BLaER1 treated with 17β-estradiol and CSF1 and Interleukin-3, amounts not matched to agents 10 nM and 100 nM (cell line): Measurements from ENCODE around the gene PTPRJ.

Experiments used
- H3K27ac ChIP-seq, 11 experiments: shearing (Covaris generic); formaldehyde crosslinking; 2 replicates each; pipeline ENCODE4 v1.8.1; 2022
- H3K27me3 ChIP-seq, 11 experiments: shearing (Covaris generic); formaldehyde crosslinking; 2 replicates each; pipeline ENCODE4 v1.8.1; 2022
- H3K36me3 ChIP-seq, 11 experiments: shearing (Covaris generic); formaldehyde crosslinking; 2 replicates each; pipeline ENCODE4 v1.8.1; 2022
- H3K4me1 ChIP-seq, 10 experiments: shearing (Covaris generic); formaldehyde crosslinking; 2 replicates each; pipeline ENCODE4 v1.8.1; 2022
- H3K4me2 ChIP-seq, 11 experiments: shearing (Covaris generic); formaldehyde crosslinking; 2 replicates each; pipeline ENCODE4 v1.8.1; 2022
- H3K4me3 ChIP-seq, 10 experiments: shearing (Covaris generic); formaldehyde crosslinking; 2 replicates each; pipeline ENCODE4 v1.8.1; 2022
- H3K9ac ChIP-seq, 11 experiments: shearing (Covaris generic); formaldehyde crosslinking; 2 replicates each; pipeline ENCODE4 v1.8.1; 2022
- H3K9me3 ChIP-seq, 11 experiments: shearing (Covaris generic); formaldehyde crosslinking; replicated peaks in 1 of 11; 2 replicates each; pipeline ENCODE4 v1.8.1; 2022
- H4K20me1 ChIP-seq, 11 experiments: shearing (Covaris generic); formaldehyde crosslinking; 2 replicates each; pipeline ENCODE4 v1.8.1; 2022
- Cebpa-rat ChIP-seq, 11 experiments: shearing (Covaris generic); IDR thresholded peaks; 2 replicates each; pipeline ENCODE4 v1.8.1; 2022

Gene PTPRJ

GRCh38 chr11:47994417-47994816 lies 14.1 kb downstream of the PTPRJ start:
- H4K20me1 ChIP-seq, result peaks cover 0 to 99% (median 76%) of the 10 kb centered on the region in 11 experiments; a peak in 19 of 22 replicates
- TF ChIP-seq Cebpa-rat (IDR thresholded peaks at IDR 0.05), result no peak
- no peak overlapping the region for H3K9ac ChIP-seq
- peaks cover 0 to 68% (median 0%) of the 10 kb centered on the region in 11 experiments; a peak in 9 of 22 replicates for H3K36me3 ChIP-seq
- no peak overlapping the region for H3K4me3 ChIP-seq
- H3K4me2 ChIP-seq, result peak overlapping the region in 6 of 11 experiments; percentile 4 to 99 (median 60); a peak in 8 of 22 replicates
- H3K27me3 ChIP-seq, result no peaks in the 10 kb centered on the region
- H3K27ac ChIP-seq, result no peak overlapping the region
- H3K9me3 ChIP-seq, result no peaks in the 10 kb centered on the region
- H3K4me1 ChIP-seq, result peaks cover 4 to 100% (median 51%) of the 10 kb centered on the region in 10 experiments; a peak in 19 of 20 replicates

GRCh38 chr11:47995360-47995769 lies 15.0 kb downstream of the PTPRJ start:
- Histone ChIP-seq H3K4me2 (peak overlapping the region in 5 of 11 experiments; percentile 7 to 99 (median 97); a peak in 7 of 22 replicates), H3K9me3 (no peaks in the 10 kb centered on the region), H3K4me1 (peaks cover 4 to 100% (median 53%) of the 10 kb centered on the region in 10 experiments; a peak in 19 of 20 replicates), H3K36me3 (peaks cover 0 to 66% (median 0%) of the 10 kb centered on the region in 11 experiments; a peak in 9 of 22 replicates), H3K4me3 (no peak overlapping the region), H3K27me3 (no peaks in the 10 kb centered on the region), H3K27ac (0 out of 22 replicates have a peak overlapping the region, but pooled peaks of 1 of the 11 experiments have one; percentile 0), H3K9ac (no peak overlapping the region), H4K20me1 (peaks cover 0 to 100% (median 86%) of the 10 kb centered on the region in 11 experiments; a peak in 19 of 22 replicates)
- no peak for TF ChIP-seq Cebpa-rat (IDR thresholded peaks at IDR 0.05)

DNA sequence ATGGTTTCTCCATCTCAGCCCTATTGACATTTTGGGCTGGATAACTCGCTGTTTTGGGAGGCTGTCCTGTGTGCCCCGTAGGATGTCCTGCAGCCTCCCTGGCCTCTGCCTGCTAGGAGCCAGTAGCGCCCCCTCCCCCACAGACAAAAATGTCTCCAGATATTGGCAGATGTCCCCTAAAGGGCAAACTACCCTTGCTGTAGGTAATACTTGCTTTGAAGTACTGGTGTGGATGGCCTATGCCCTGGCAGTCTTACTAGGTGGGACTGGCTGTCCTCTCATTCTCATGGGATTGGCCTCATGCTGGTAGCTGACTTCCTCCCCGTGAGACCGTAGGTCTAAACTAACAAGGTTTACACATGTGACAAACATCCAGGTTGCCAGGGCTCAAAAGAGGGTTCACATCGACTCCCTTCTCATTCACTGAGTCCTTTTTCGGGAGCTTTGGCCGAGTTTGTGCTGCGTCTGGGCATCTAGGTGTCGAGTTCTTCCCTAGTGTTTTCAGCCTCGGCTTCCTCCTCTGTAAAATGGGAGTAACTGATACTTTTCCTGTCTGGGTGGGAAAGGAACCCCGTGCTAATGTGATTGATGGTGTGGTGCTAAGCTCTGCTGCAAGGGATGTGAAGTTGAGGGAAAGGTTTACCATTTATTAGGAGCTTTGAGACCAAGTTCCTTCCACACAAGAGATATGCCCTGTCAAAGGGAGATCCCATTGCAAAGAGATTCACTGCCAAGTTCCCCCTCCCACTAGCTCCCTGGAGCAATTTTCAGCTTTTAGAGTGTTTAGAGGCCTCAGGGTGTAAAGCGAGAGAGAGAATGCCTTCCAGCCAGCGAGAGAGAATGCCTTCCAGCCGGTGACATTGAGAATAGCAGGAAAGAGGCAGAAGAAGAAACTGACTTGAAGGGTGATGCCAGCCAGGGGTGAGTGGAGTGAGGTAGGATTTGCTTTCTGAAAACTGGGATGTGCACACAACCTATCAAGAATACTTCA lies 17.0 kb downstream of the PTPRJ start:
- Histone ChIP-seq H3K27ac (no peak overlapping the region), H3K4me3 (no peak overlapping the region), H3K4me2 (peak overlapping the region in 3 of 11 experiments; percentile 97 to 99 (median 99); a peak in 7 of 22 replicates), H3K36me3 (peaks cover 0 to 81% (median 0%) of the 10 kb centered on the region in 11 experiments; a peak in 9 of 22 replicates), H3K9ac (no peak overlapping the region), H3K27me3 (no peaks in the 10 kb centered on the region), H3K4me1 (peaks cover 0 to 100% (median 52%) of the 10 kb centered on the region in 10 experiments; a peak in 14 of 20 replicates), H3K9me3 (no peaks in the 10 kb centered on the region), H4K20me1 (peaks cover 0 to 100% (median 91%) of the 10 kb centered on the region in 11 experiments; a peak in 20 of 22 replicates)
- TF ChIP-seq Cebpa-rat (IDR thresholded peaks at IDR 0.05), result no peak

DNA sequence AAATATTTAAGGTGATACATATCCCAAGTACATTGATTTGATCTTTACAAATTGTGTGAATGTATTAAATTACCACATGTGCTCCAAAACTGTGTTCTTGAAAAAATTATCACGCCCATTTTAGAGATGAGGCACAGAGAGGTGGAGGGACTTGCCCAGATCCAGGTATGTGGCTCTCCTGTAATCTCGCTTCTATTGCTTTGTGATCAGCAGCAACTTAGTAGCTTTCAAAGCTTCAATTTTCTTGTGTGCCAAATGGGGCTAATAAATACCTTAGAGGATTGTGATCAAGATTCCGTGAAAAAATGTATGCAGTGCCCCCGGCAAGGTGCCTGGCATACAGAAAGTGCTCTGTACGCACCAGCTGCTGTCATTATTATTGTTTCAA lies 18.0 kb downstream of the PTPRJ start:
- Histone ChIP-seq H3K36me3 (peaks cover 0 to 81% (median 0%) of the 10 kb centered on the region in 11 experiments; a peak in 8 of 22 replicates), H3K9ac (no peak overlapping the region), H4K20me1 (peaks cover 0 to 100% (median 88%) of the 10 kb centered on the region in 11 experiments; a peak in 20 of 22 replicates), H3K4me3 (no peak overlapping the region), H3K27ac (no peak overlapping the region), H3K27me3 (no peaks in the 10 kb centered on the region), H3K4me1 (peaks cover 0 to 100% (median 49%) of the 10 kb centered on the region in 10 experiments; a peak in 14 of 20 replicates), H3K4me2 (peak overlapping the region in 4 of 11 experiments; percentile 27 to 99 (median 56); a peak in 5 of 22 replicates), H3K9me3 (no peaks in the 10 kb centered on the region)
- TF ChIP-seq Cebpa-rat (IDR thresholded peaks at IDR 0.05), result no peak

DNA sequence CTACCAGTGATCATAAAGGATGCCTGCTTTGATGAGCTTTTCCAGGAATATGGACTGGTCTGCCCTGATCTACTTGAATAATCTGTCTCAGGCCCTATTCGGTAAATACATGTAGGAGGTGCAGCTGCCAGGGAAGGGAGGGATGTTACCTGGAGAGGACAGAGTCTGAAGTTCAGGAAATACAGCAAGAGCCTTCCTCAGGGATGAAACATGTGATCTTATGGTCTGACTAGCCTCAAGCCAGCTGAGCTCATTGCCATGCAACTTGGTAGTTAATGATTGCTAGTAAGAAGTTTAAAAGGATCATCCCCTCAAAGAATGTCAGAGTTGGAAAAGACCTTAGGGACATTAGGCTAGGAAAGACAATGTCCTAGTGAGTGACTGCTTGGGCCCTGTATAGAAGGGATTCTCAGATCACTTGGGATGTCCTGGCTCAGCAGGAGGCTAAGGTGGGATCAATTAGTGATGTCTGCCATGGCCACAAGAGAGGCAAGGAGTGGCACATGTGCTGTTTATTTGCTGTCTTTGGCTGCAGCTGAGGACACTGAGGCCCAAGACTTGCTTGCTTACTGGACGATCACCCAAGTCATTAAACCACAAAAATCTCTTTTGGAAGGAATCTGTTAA lies 18.5 kb downstream of the PTPRJ start:
- peaks cover 0 to 100% (median 49%) of the 10 kb centered on the region in 10 experiments; a peak in 14 of 20 replicates for H3K4me1 ChIP-seq
- H3K27ac ChIP-seq, result no peak overlapping the region; a peak in 1 of 22 replicates
- peak overlapping the region in 1 of 11 experiments; percentile 40; a peak in 1 of 22 replicates for H3K9ac ChIP-seq

DNA sequence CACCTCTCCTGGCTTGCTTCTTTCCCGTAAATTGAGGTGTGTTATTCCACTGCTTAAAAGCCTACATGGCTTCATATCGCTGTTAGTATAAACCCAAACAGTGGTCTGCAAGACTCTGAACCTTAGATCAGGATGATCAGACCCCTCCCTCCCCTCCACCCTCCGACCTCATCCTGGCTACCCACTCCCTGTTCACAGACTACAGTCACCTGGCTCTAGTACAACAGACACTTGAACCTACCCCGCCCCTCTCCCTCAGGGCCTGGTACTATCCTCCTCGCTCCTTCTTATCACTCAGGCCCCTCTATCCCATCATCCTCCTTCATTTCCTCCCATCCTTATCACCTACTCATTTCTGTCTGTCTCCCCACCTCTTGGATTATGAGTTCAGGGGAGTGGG lies 20.1 kb downstream of the PTPRJ start:
- H3K9ac ChIP-seq, result peak overlapping the region in 2 of 11 experiments; percentile 3 to 40; a peak in 2 of 22 replicates
- no peak overlapping the region for H3K27ac ChIP-seq
- no peaks in the 10 kb centered on the region for H3K27me3 ChIP-seq
- no peaks in the 10 kb centered on the region for H3K9me3 ChIP-seq
- H3K4me1 ChIP-seq, result peaks cover 7 to 100% (median 53%) of the 10 kb centered on the region in 10 experiments; a peak in 19 of 20 replicates
- no peak for TF ChIP-seq Cebpa-rat (IDR thresholded peaks at IDR 0.05)
- no peak overlapping the region for H3K4me3 ChIP-seq
- H4K20me1 ChIP-seq, result peaks cover 0 to 100% (median 90%) of the 10 kb centered on the region in 11 experiments; a peak in 20 of 22 replicates
- H3K4me2 ChIP-seq, result peak overlapping the region in 3 of 11 experiments; percentile 47 to 99 (median 65); a peak in 6 of 22 replicates
- peaks cover 0 to 73% (median 0%) of the 10 kb centered on the region in 11 experiments; a peak in 8 of 22 replicates for H3K36me3 ChIP-seq

More for the DNA sequence above, 18.5 kb downstream of the PTPRJ start:
- Histone ChIP-seq H4K20me1 (peaks cover 0 to 100% (median 88%) of the 10 kb centered on the region in 11 experiments; a peak in 19 of 22 replicates), H3K4me3 (no peak overlapping the region), H3K36me3 (peaks cover 0 to 84% (median 0%) of the 10 kb centered on the region in 11 experiments; a peak in 8 of 22 replicates), H3K9me3 (no peaks in the 10 kb centered on the region), H3K27me3 (no peaks in the 10 kb centered on the region), H3K4me2 (peak overlapping the region in 6 of 11 experiments; percentile 3 to 99 (median 37); a peak in 9 of 22 replicates)
- TF ChIP-seq Cebpa-rat (IDR thresholded peaks at IDR 0.05), result no peak

DNA sequence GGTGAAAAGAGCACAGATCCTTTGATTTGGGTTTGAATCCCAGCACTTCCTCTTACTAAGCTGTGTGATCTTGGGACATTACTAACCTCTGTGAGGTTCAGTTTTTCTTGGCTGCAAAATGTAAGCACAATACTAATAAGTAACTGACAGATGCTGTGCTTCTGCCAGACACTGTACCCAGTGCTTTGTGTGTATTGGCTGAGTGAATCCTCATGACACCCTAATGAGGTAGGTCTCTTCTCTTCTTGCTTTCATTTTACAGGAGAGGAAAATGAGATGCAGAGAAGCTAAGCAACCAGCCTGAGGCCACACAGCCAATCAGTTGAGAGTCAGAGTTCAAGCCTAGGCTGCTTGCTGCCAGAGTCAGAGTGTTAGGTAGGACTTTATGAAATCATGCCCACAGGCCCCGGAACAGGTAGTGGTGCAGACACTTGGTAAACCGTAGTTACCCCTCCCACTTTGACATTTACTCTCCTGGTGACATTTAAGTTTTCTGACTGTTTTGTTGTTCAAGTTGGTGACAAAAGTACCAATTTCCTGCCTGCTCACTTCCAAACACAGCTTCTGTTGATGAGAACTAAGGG lies 21.2 kb downstream of the PTPRJ start:
- TF ChIP-seq Cebpa-rat (IDR thresholded peaks at IDR 0.05), result no peak
- H3K4me1 ChIP-seq, result peaks cover 15 to 100% (median 57%) of the 10 kb centered on the region in 10 experiments; a peak in 19 of 20 replicates
- peak overlapping the region in 1 of 11 experiments; percentile 6; a peak in 2 of 22 replicates for H3K27ac ChIP-seq
- H3K36me3 ChIP-seq, result peaks cover 0 to 68% (median 0%) of the 10 kb centered on the region in 11 experiments; a peak in 8 of 22 replicates
- H3K4me2 ChIP-seq, result peak overlapping the region in 5 of 11 experiments; percentile 6 to 99 (median 47); a peak in 7 of 22 replicates
- no peaks in the 10 kb centered on the region for H3K27me3 ChIP-seq
- peaks cover 5 to 100% (median 95%) of the 10 kb centered on the region in 11 experiments; a peak in 21 of 22 replicates for H4K20me1 ChIP-seq
- H3K9ac ChIP-seq, result 0 out of 22 replicates have a peak overlapping the region, but pooled peaks of 1 of the 11 experiments have one; percentile 28
- no peak overlapping the region for H3K4me3 ChIP-seq
- H3K9me3 ChIP-seq, result no peaks in the 10 kb centered on the region
